Ovary (tissue), 9 donors: Measurements from ENCODE around the gene LRRC63. TPM values are rescaled to one million over a fixed set of nuclear protein-coding genes. Genes with fewer than 3 reads are reported as not detected.

Source experiments
- DNase-seq, 5 donors: peaks; one replicate each; pipeline ENCODE4 v3.0.0-alpha.2; 2019 to 2020
- H3K27ac ChIP-seq, 2 donors: fragments of 200-600 bp; one replicate each; pipeline versions ENCODE4 v1.5.1 to v1.8.0; 2019 to 2022
- H3K27me3 ChIP-seq: fragments of 200-600 bp; one replicate; pipeline ENCODE4 v1.8.0; 2022
- H3K36me3 ChIP-seq: fragments of 200-600 bp; sonication (generic); one replicate; pipeline ENCODE4 v1.5.1; 2019
- H3K4me1 ChIP-seq: one replicate; pipeline ENCODE4 v1.8.1; 2013; ENCODE audit warnings: mild to moderate bottlenecking, moderate library complexity; ENCODE audit not compliant: insufficient read depth
- H3K4me3 ChIP-seq: fragments of 200-600 bp; sonication (generic); one replicate; pipeline ENCODE4 v1.5.1; 2017
- H3K9me3 ChIP-seq, 2 donors: fragments of 200-600 bp in 1 of 2; sonication (generic) in 1 of 2; one replicate each; pipeline versions ENCODE4 v1.5.1 to v1.8.1; 2013 to 2019; ENCODE audit warnings: mild to moderate bottlenecking in 1 of 2, moderate library complexity in 1 of 2
- CTCF ChIP-seq, 3 donors: fragments of 450-650 bp in 2 of 3; fragments of 200-600 bp in 1 of 3; IDR thresholded peaks; one replicate each; pipeline versions ENCODE4 v1.5.1 to v1.8.0; 2016 to 2022; ENCODE audit warnings: antibody characterized with exemption in 3 of 3, mild to moderate bottlenecking in 1 of 3
- EP300 ChIP-seq: sonication (generic); formaldehyde crosslinking; IDR thresholded peaks from one replicate; pipeline ENCODE4 v1.6.1; 2017; ENCODE audit warnings: antibody characterized with exemption
- POLR2A ChIP-seq: fragments of 450-650 bp; IDR thresholded peaks from one replicate; pipeline ENCODE4 v1.6.1; 2017; ENCODE audit warnings: antibody characterized with exemption, mild to moderate bottlenecking, moderate library complexity
- WGBS, 3 donors: extraction: QIAGEN DNeasy Blood & Tissue Kit in 1 of 3; methylation state at CpG; one replicate each; pipeline versions ENCODE4 v1.1.5 to v1.1.7; 2013 to 2017; 5-methylcytosine and 5-hydroxymethylcytosine counted together
- intact Hi-C, 4 donors: fragments of 100-400 bp; cut with DNase I; formaldehyde crosslinking; loops; one replicate each; pipeline versions ENCODE4 v1.11.0 to v1.15.1; 2022 to 2023
- polyA plus RNA-seq, 2 donors: library from polyadenylated mRNA; stranded (reverse); fragments of 200-250 nt in 1 of 2; fragments of 350-450 nt in 1 of 2; fragmentation: Illumina TruSeq in 1 of 2; extraction: RNeasy Lipid Tissue Mini Kit (QIAGEN cat#74804) in 1 of 2; gene quantifications; one replicate each; pipeline ENCODE4 v1.2.3, GENCODE V29; 2013 to 2014
- small RNA-seq: library from RNA; depleted of rRNA; stranded (forward); fragments of <200 nt; gene quantifications from one replicate; pipeline ENCODE3, GENCODE V24; 2016
- total RNA-seq, 7 donors: library from RNA; depleted of rRNA in 2 of 7; stranded (reverse); fragments of >200 nt in 2 of 7; fragmentation: NEBNext Ultra II Directional in 3 of 7; extraction: Animal tissue kit (Norgen Biotek cat#: 25700) in 3 of 7; gene quantifications; one replicate each; pipeline versions ENCODE4 v1.1.0 to v1.2.4, GENCODE V29; 2016 to 2023
- donor health status: DM: no; HTN: no; CAD: no; lungs with moderate emphysema.
- donor health status: DM: no; HTN: no; CAD: no.
- donor health status: Bipolar disorder and iron deficiency.
- donor health status: DM: yes; HTN: yes; CAD: no.
- donor health status: DM: no; HTN: no; CAD: no.
- donor health status: DM: yes; HTN: yes; CAD: no.

The LRRC63 gene
- total and polyA plus RNA-seq, 9 donors: 0.12 to 0.92 (median 0.22) TPM; not detected in 4

- no peaks in the 10 kb centered on the region for H3K9me3 ChIP-seq
- intact Hi-C loops: no loop called here
- WGBS, 3 donors: 67 to 80% (median 68%) methylated on average over 5 of the region's 5 CpGs
- H3K27me3 ChIP-seq: no peaks in the 10 kb centered on the region
- TF ChIP-seq CTCF (IDR thresholded peaks at IDR 0.05) (no peak), EP300 (no peak), POLR2A (no peak)
- H3K27ac ChIP-seq: no peak overlapping the region
- no peaks in the 10 kb centered on the region for H3K4me1 ChIP-seq
- no peaks in the 10 kb centered on the region for H3K36me3 ChIP-seq
- no peak overlapping the region for H3K4me3 ChIP-seq
- DNase-seq: no peak
These were observed 113.2 kb downstream of the LRRC63 start for GRCh38 chr13:46324976-46325375.

Small RNA genes within 50 kb of the gene (small RNA-seq; reads per million reads assigned to genes)
- not detected for gene RN7SKP5
- not detected for gene RN7SL288P

Other genes with a start within 250 kb of the LRRC63 start
- gene ZC3H13, start 159.2 kb upstream of the LRRC63 start, total RNA-seq: 10 to 100 TPM; 23.2 to 64.1 (median 52.7) TPM
- gene ZC3H13, start 159.2 kb upstream of the LRRC63 start, polyA plus RNA-seq: 10 to 100 TPM; 15.1 to 34.4 TPM
- gene CPB2, start 106.9 kb upstream of the LRRC63 start, total RNA-seq: under 1 TPM in 1 of 7 donors, not detected in 6; 0.38 TPM
- not detected for gene CPB2, start 106.9 kb upstream of the LRRC63 start, polyA plus RNA-seq
- 10 to 100 TPM in 6 of 7 donors, 1 to 10 TPM in 1; 7.0 to 53.7 (median 13.8) TPM for gene LCP1, start 29.8 kb upstream of the LRRC63 start, total RNA-seq
- gene LCP1, start 29.8 kb upstream of the LRRC63 start, polyA plus RNA-seq: 10 to 100 TPM in 1 of 2 donors, 1 to 10 TPM in 1; 5.7 to 56.9 TPM
- 1 to 10 TPM in 5 of 7 donors, under 1 TPM in 2; 0.60 to 4.5 (median 1.5) TPM for gene RUBCNL, start 175.3 kb downstream of the LRRC63 start, total RNA-seq
- 1 to 10 TPM in 1 of 2 donors, under 1 TPM in 1; 0.57 to 4.4 TPM for gene RUBCNL, start 175.3 kb downstream of the LRRC63 start, polyA plus RNA-seq